Gastroesophageal sphincter (tissue), 3 donors: ENCODE results near the gene DNALI1.

Source experiments
- EP300 ChIP-seq: sonication (generic); formaldehyde crosslinking; IDR thresholded peaks from one replicate; pipeline ENCODE4 v1.6.1; 2017; ENCODE audit warnings: antibody characterized with exemption, mild to moderate bottlenecking
- POLR2A ChIP-seq, 2 donors: fragments of 450-650 bp; IDR thresholded peaks; one replicate each; pipeline ENCODE4 v1.6.1; 2017; ENCODE audit warnings: antibody characterized with exemption in 2 of 2, mild to moderate bottlenecking in 2 of 2, moderate library complexity in 1 of 2
- TF ChIP-seq, protein P1 (sequence below), 4 experiments: fragments of 200-600 bp in 2 of 4; fragments of 450-650 bp in 2 of 4; sonication (generic) in 1 of 4; IDR thresholded peaks; one replicate each; pipeline ENCODE4 v1.5.1; 2017 to 2019; ENCODE audit warnings: antibody characterized with exemption in 4 of 4, mild to moderate bottlenecking in 2 of 4, moderate library complexity in 2 of 4

DNA sequence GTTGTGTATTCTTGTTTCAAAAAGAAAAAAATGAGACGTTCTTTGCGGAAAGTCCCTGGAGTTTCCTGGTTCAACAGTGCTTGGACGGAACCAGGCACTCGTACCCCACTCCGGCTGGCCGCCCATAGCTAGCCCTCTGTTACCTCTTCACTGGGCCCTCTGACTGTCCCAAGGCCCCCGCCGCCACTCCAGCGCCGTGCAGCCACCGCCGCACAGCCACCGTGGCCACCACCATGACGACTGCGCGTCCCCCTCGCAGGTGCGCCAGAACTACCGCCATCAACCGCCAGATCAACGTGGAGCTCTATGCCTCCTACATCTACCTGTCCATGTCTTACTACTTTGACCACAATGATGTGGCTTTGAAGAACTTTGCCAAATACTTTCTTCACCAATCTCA lies 12.2 kb upstream of the DNALI1 start:
- TF ChIP-seq EP300 (no peak), POLR2A (IDR thresholded peaks at IDR 0.05) (no peak)
- TF ChIP-seq, protein P1, sequence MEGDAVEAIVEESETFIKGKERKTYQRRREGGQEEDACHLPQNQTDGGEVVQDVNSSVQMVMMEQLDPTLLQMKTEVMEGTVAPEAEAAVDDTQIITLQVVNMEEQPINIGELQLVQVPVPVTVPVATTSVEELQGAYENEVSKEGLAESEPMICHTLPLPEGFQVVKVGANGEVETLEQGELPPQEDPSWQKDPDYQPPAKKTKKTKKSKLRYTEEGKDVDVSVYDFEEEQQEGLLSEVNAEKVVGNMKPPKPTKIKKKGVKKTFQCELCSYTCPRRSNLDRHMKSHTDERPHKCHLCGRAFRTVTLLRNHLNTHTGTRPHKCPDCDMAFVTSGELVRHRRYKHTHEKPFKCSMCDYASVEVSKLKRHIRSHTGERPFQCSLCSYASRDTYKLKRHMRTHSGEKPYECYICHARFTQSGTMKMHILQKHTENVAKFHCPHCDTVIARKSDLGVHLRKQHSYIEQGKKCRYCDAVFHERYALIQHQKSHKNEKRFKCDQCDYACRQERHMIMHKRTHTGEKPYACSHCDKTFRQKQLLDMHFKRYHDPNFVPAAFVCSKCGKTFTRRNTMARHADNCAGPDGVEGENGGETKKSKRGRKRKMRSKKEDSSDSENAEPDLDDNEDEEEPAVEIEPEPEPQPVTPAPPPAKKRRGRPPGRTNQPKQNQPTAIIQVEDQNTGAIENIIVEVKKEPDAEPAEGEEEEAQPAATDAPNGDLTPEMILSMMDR (IDR thresholded peaks at IDR 0.05) = no peak
